ENCODE measurements around the gene TFR2. TPM values are rescaled to one million over a fixed set of nuclear protein-coding genes. Genes with fewer than 3 reads are reported as not detected.

The TFR2 gene
- total and polyA plus RNA-seq, 2 of the 13 experiments (the other 11 are each of a cell fraction or from before 2014, with no cell fraction given), result 36.9 to 64.2 TPM

DNA sequence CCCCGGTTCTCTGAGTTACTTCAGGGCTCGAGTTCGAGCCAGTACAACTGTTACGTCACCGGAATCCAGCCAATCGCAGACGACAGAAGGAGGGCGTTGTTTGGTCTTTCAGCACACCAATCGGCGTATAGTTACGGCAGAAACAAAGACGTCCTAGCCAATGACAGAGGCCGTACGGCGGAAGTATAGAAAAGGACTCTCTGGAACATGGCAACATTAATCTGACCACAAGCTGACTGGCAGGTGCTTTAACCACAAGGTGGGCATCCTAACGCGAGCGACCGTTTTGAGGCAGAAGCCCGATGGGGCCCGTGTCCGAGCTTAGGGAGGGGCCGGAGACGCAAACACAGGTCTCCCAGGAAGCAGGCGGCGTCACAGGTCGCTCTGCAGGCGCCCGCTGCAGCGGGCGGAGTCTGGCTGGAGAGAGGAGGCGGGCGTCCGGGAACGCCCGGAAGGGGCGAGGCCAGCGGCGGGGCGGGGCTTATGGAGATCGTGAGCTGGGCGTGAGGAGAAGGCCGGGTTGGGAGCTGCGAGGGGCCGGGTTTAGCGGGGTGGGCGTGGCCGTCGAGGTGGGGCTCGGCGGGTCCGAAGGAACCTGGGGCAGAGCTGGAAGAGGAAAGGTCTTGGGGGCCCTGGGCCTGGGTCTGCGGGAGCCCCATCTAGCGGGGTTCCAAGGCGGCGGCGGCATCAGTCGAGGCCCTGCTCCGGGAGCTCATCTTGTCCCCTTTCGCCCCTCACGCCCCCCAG, 29.2 kb downstream of the TFR2 start, which contains the start of gene MOSPD3 (continued):
- TF ChIP-seq ZBTB14 (CRISPR knock-in tag; IDR thresholded peaks at IDR 0.05) (no peak), ZNF34 (CRISPR knock-in tag; IDR thresholded peaks at IDR 0.05; ENCODE audit: borderline replicate concordance) (no peak), CBX1 (IDR thresholded peaks at IDR 0.05; ENCODE audit: low read depth) (no peak), ZNF790 (CRISPR knock-in tag; IDR thresholded peaks at IDR 0.05; ENCODE audit: borderline replicate concordance) (no peak), ZFP82 (CRISPR knock-in tag; IDR thresholded peaks at IDR 0.05; ENCODE audit: borderline replicate concordance) (peak; percentile 80; the same call in 1 of the 2 replicates), EP300 (IDR thresholded peaks at IDR 0.05; ENCODE audit: low read depth in 2 of 2, low read length in 2 of 2) (no peak), EP300 (CRISPR knock-in tag; IDR thresholded peaks at IDR 0.05; ENCODE audit: borderline replicate concordance) (no peak), HNRNPH1 (optimal IDR thresholded peaks at IDR 0.05; ENCODE audit: low read depth, low read length) (no peak), USF2 (IDR thresholded peaks at IDR 0.05; ENCODE audit: low read depth, low read length) (no peak), USF2 (CRISPR knock-in tag; IDR thresholded peaks at IDR 0.05; ENCODE audit: borderline replicate concordance) (no peak; the same call in 1 of the 2 replicates), ZFP41 (CRISPR knock-in tag; IDR thresholded peaks at IDR 0.05; ENCODE audit: borderline replicate concordance) (no peak), ZNF672 (CRISPR knock-in tag; IDR thresholded peaks at IDR 0.05) (no peak), TERF1 (CRISPR knock-in tag; IDR thresholded peaks at IDR 0.05) (no peak), FOXA1 (IDR thresholded peaks at IDR 0.05) (no peak), FOXA1 (CRISPR knock-in tag; IDR thresholded peaks at IDR 0.05) (no peak), ZC3H4 (CRISPR knock-in tag; IDR thresholded peaks at IDR 0.05; ENCODE audit: borderline replicate concordance) (no peak), MEIS2 (CRISPR knock-in tag; IDR thresholded peaks at IDR 0.05) (no peak)
- TF ChIP-seq, protein P1, sequence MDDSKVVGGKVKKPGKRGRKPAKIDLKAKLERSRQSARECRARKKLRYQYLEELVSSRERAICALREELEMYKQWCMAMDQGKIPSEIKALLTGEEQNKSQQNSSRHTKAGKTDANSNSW (CRISPR knock-in tag; IDR thresholded peaks at IDR 0.05; ENCODE audit: borderline replicate concordance), result no peak
- TF ChIP-seq, protein P2, sequence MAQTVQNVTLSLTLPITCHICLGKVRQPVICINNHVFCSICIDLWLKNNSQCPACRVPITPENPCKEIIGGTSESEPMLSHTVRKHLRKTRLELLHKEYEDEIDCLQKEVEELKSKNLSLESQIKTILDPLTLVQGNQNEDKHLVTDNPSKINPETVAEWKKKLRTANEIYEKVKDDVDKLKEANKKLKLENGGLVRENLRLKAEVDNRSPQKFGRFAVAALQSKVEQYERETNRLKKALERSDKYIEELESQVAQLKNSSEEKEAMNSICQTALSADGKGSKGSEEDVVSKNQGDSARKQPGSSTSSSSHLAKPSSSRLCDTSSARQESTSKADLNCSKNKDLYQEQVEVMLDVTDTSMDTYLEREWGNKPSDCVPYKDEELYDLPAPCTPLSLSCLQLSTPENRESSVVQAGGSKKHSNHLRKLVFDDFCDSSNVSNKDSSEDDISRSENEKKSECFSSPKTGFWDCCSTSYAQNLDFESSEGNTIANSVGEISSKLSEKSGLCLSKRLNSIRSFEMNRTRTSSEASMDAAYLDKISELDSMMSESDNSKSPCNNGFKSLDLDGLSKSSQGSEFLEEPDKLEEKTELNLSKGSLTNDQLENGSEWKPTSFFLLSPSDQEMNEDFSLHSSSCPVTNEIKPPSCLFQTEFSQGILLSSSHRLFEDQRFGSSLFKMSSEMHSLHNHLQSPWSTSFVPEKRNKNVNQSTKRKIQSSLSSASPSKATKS (CRISPR knock-in tag; IDR thresholded peaks at IDR 0.05), result no peak
- TF ChIP-seq, protein P3, sequence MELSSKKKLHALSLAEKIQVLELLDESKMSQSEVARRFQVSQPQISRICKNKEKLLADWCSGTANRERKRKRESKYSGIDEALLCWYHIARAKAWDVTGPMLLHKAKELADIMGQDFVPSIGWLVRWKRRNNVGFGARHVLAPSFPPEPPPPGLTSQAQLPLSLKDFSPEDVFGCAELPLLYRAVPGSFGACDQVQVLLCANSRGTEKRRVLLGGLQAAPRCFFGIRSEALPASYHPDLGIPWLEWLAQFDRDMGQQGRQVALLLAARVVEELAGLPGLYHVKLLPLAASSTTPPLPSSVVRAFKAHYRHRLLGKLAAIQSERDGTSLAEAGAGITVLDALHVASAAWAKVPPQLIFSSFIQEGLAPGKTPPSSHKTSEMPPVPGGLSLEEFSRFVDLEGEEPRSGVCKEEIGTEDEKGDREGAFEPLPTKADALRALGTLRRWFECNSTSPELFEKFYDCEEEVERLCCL (CRISPR knock-in tag; IDR thresholded peaks at IDR 0.05; ENCODE audit: borderline replicate concordance), result no peak
